GM13977 (cell line): Measurements from ENCODE around the gene FAR2.

Experiments
- DNase-seq: peaks from one replicate; pipeline ENCODE4 v3.0.0; 2012; ENCODE audit warnings: low spot score
- in situ Hi-C: fragments of 300-500 bp; cut with MboI; formaldehyde crosslinking; loops from one replicate; pipeline ENCODE4 v1.12.0; 2022; ENCODE audit warnings: low sequenced_read_pairs, low pct_unique_long_range_greater_than_20kb, mixed read lengths, inconsistent platforms; ENCODE audit not compliant: unreplicated experiment
- TF ChIP-seq, protein P1 (sequence below): IDR thresholded peaks from 2 replicates; pipeline ENCODE4 v1.5.1; 2012; ENCODE audit warnings: mild to moderate bottlenecking, control low read depth; ENCODE audit not compliant: insufficient read depth; ENCODE audit errors: extremely low read depth, missing control alignments

Gene FAR2

DNA sequence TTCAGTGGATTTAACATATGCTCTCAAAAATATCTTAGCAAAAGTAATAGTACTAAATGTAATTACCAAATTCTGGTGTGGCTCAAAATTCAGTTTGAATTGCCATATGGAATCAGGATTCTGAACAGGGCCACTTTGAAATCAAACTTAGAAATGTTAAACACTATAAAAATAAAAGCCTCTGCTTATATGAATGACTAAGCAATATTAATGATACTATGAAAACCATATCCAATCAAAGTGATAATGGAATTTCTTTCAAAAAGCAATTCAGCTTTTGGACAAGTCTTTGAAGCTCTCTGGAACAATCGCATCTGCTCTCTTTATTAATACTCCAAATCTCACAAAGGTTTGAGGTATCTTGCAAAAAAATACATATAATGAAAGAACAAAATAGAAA, 180.3 kb downstream of the FAR2 start:
- TF ChIP-seq, protein P1, sequence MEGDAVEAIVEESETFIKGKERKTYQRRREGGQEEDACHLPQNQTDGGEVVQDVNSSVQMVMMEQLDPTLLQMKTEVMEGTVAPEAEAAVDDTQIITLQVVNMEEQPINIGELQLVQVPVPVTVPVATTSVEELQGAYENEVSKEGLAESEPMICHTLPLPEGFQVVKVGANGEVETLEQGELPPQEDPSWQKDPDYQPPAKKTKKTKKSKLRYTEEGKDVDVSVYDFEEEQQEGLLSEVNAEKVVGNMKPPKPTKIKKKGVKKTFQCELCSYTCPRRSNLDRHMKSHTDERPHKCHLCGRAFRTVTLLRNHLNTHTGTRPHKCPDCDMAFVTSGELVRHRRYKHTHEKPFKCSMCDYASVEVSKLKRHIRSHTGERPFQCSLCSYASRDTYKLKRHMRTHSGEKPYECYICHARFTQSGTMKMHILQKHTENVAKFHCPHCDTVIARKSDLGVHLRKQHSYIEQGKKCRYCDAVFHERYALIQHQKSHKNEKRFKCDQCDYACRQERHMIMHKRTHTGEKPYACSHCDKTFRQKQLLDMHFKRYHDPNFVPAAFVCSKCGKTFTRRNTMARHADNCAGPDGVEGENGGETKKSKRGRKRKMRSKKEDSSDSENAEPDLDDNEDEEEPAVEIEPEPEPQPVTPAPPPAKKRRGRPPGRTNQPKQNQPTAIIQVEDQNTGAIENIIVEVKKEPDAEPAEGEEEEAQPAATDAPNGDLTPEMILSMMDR, result no peak
- no peak for DNase-seq
- in situ Hi-C loops, result no loop called here

DNA sequence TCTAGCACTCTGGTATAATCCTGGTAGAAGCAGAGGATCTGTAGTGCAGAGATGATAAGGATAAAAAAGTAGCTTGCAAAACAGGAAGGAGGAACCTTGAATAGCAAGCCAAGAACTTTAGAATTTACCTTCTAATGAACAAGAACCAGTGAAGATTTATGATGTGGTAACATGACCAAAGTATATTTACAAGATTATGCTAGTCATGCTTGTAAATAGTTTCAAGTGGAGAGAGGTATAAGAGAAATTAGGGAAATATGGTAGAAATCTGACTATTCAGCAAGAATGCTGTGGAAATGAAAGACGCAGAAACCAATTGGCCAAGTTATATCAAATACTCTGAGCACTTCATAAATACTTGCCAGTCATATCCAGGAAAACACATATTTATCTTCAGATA, 184.1 kb downstream of the FAR2 start:
- TF ChIP-seq, protein P1, result no peak
- in situ Hi-C loops, result no loop called here
- DNase-seq, result no peak

DNA sequence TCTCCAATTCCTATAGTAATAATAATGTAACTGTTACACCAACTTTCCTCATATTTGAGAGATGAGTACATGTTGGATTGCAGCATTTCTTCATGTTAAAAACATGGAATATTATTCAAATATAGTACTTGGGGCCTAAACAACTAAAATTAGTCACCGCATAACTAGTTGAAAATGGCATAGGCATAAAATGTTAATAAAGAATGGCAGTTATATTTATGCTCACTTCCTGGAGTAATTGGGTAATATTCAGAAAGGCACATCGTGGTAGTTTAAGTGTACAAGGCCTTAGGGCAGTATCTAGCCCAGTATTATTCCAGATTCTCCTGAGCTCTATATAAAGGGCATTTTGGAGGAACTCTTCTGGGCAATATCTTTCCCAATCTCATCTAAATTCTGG, 185.9 kb downstream of the FAR2 start:
- TF ChIP-seq, protein P1, result no peak
- in situ Hi-C loops, result no loop called here
- no peak for DNase-seq

DNA sequence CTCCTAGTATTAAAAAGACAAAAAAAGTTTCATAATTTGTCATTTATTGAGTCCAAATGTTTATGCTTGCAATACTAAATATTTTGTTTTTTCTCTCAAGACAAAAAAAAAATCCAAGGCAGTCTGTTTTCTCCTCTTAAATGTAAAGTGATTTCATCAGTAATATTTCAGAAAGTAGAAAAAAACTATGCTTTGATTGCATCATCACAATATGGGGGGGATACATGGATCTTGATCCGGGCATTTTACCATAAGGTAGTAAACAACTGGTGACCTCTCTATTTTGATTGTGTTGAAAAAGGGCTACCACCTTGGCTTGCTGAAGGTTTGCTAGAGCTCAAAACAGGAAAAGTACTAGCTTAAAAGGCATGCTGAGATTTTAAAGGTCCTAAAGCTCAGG, 188.2 kb downstream of the FAR2 start:
- TF ChIP-seq, protein P1, result no peak
- in situ Hi-C loops, result no loop called here
- no peak for DNase-seq

DNA sequence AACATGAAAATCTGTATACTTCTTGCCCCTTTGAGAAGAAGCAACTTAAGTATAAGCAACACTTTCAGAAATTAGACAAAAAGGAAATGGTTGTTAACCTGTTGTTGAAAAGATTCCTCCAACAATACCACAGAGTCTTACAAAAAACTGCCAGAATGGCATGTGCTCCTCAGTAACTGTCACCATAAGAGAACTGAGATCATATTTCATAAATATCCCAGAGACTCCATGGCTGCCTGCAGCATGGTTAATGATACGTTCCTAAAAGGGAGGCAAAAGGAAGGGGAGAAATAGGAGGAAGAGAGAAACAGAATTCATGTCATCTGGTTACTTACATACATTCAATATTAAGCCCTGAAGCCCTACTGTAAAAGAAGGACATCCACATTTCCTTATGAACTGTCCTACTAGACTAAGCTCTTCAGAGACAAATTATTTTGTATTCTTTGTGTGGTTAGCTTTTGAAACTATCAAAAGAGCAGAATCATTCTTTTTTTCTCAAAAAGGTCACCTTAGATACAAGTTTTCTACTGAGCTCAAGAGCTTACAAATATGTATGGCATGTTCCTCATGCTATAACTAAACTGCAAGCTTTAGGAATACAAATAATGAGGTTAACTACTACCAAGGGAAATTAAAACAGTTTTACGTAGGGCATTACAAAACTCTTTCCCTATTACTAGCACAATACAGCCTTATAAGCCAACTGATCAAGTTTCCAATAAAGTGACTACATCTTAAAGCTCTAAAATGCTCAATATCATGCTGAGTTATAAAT, 194.1 kb downstream of the FAR2 start:
- TF ChIP-seq, protein P1, result no peak
- in situ Hi-C loops, result no loop called here
- DNase-seq, result no peak

DNA sequence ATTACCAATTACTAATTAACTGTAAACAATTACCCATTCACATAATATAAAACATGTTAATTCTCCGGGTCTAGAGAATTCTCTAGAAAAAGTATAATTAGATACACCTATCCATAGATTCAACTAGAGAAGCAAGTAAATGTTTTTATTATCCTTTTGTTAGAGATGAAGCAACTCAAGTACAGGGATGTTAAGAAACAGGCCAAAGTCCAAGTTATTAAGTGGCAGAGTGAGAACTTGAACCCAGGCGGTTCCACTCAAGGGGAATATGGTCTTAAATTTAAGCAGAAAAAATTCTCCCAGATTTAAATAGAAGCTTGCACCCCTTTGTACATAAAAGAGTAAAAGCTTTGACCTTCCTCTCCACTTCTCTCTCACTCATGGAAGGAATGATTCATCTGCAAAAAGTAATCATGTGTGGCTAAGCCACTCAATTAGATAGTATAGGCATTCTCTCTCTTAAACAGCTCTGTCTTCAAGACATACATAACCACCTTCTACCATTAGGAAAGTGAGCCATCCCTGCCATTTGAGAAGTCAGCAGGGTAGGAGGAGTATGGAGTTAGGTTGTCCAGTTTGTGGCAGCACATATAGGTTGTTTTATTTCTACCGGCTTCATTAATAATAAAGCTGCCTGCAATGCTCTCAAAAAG, 197.8 kb downstream of the FAR2 start:
- TF ChIP-seq, protein P1, result no peak
- DNase-seq, result no peak
- in situ Hi-C loops, result no loop called here
